Measurements from ENCODE around the gene DYRK4. TPM values are rescaled to one million over a fixed set of nuclear protein-coding genes. Genes with fewer than 3 reads are reported as not detected.

Gene DYRK4
- total RNA-seq, 2 experiments from 2014 or later = 33.9 to 45.0 TPM

GRCh38 chr12:4539167-4539870, 22.7 kb upstream of the DYRK4 start:
- Mint-ChIP-seq H3K27me3 (no peaks in the 10 kb centered on the region), H3K4me1 (peaks cover 26% of the 10 kb centered on the region), H3K4me3 (peak overlapping the region; percentile 91), H3K9me3 (ENCODE audit: low read depth) (no peaks in the 10 kb centered on the region), H3K36me3 (ENCODE audit: low read depth) (peaks cover 14% of the 10 kb centered on the region), H3K27ac (peak overlapping the region; percentile 96)
- ChIA-PET POLR2A (interaction anchor here (0.5 kb wide), 1 partner anchor 242 kb away, joined by 3 read pairs; no protein-coding TSS in a partner anchor), CTCF (no interaction called here)
- peak; percentile 32 for ATAC-seq
- intact Hi-C loops (cut with DNase I, micrococcal nuclease) = loop anchor here (2.0 to 5.0 kb wide), 3 partner anchors 42 to 667 kb away; partner anchors contain the start of gene PARP11 (in 1 of the 2)
- no peak for DNase-seq

GRCh38 chr12:4540170-4540569, 21.8 kb upstream of the DYRK4 start:
- peaks cover 26% of the 10 kb centered on the region for H3K4me1 Mint-ChIP-seq
- H3K27ac Mint-ChIP-seq = peak overlapping the region; percentile 96
- H3K36me3 Mint-ChIP-seq (ENCODE audit: low read depth) = peaks cover 22% of the 10 kb centered on the region
- ChIA-PET POLR2A (interaction anchor here (0.6 kb wide), 2 partner anchors 205 to 216 kb away, joined by 4 to 5 read pairs; no protein-coding TSS in a partner anchor), CTCF (interaction anchor here (1.3 kb wide), 2 partner anchors 9 to 16 kb away, joined by 3 to 6 read pairs; no protein-coding TSS in a partner anchor)
- peak overlapping the region; percentile 91 for H3K4me3 Mint-ChIP-seq
- H3K27me3 Mint-ChIP-seq = no peaks in the 10 kb centered on the region
- ATAC-seq (no peak), DNase-seq (no peak)
- no peaks in the 10 kb centered on the region for H3K9me3 Mint-ChIP-seq (ENCODE audit: low read depth)
- intact Hi-C loops (cut with DNase I, micrococcal nuclease) = no loop called here

DNA sequence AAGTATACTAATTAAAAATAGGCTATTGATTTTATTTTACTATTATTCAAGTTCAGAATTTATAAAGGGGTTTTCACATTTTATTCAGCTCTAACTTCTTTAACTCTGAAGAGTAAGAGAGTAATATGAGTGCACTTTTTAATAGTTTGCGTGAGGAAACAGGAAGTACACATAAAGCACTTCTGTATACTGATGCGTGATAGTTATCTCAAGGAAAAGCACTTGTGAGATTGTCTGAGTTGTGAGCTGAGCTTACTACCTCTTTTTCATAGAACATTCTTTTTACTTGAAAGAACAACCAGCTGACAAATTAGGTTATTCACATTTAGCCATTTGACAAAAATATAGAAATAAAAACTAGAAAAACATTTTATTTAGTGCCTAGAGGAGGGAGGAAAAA, 21.4 kb upstream of the DYRK4 start:
- CTCF ChIA-PET = interaction anchor here (1.3 to 1.6 kb wide), 3 partner anchors 10 to 16 kb away, joined by 3 to 6 read pairs (median 4); no protein-coding TSS in a partner anchor

DNA sequence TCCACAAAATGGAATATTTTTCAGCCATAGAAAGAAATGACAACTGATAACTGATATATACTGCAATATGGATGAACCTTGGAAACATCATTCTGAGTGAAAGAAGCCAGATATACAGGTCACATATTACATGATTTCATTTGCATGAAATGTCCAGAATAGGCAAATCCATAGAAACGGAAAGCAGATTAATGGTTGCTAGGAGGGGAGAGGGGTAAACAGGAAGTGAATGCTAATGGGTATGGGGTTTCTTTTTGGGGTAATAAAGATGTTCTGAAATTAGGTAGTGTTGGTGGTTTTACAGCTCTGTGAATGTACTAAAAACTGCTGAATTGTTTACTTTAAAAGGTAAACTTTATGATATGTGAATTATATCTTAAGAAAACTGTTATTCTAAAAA, 16.8 kb upstream of the DYRK4 start:
- POLR2A ChIA-PET = no interaction called here
- DNase-seq (no peak), ATAC-seq (no peak)
- intact Hi-C loops (cut with DNase I, micrococcal nuclease) = no loop called here
- Mint-ChIP-seq H3K27me3 (no peaks in the 10 kb centered on the region), H3K27ac (no peak overlapping the region), H3K4me3 (no peak overlapping the region), H3K9me3 (ENCODE audit: low read depth) (no peaks in the 10 kb centered on the region), H3K36me3 (ENCODE audit: low read depth) (peaks cover 38% of the 10 kb centered on the region), H3K4me1 (peaks cover 4% of the 10 kb centered on the region)
- CTCF ChIA-PET = interaction anchor here (0.6 to 1.5 kb wide), 4 partner anchors 18 to 213 kb away, joined by 3 to 4 read pairs (median 3); no protein-coding TSS in a partner anchor

More for the DNA sequence above, 21.4 kb upstream of the DYRK4 start:
- peaks cover 26% of the 10 kb centered on the region for H3K4me1 Mint-ChIP-seq
- peaks cover 23% of the 10 kb centered on the region for H3K36me3 Mint-ChIP-seq (ENCODE audit: low read depth)
- intact Hi-C loops (cut with DNase I, micrococcal nuclease) = no loop called here
- ATAC-seq (no peak), DNase-seq (no peak)
- no peaks in the 10 kb centered on the region for H3K27me3 Mint-ChIP-seq
- POLR2A ChIA-PET = interaction anchor here (0.6 kb wide), 2 partner anchors 206 to 216 kb away, joined by 4 to 5 read pairs; no protein-coding TSS in a partner anchor
- no peak overlapping the region for H3K4me3 Mint-ChIP-seq
- no peak overlapping the region for H3K27ac Mint-ChIP-seq
- H3K9me3 Mint-ChIP-seq (ENCODE audit: low read depth) = no peaks in the 10 kb centered on the region

- DNase-seq = no peak
- H3K36me3 Mint-ChIP-seq (ENCODE audit: low read depth) = peaks cover 37% of the 10 kb centered on the region
- no peaks in the 10 kb centered on the region for H3K4me1 Mint-ChIP-seq
- POLR2A ChIA-PET = no interaction called here
- no peaks in the 10 kb centered on the region for H3K27me3 Mint-ChIP-seq
- H3K27ac Mint-ChIP-seq = no peak overlapping the region
- intact Hi-C loops (cut with DNase I, micrococcal nuclease) = no loop called here
- H3K9me3 Mint-ChIP-seq (ENCODE audit: low read depth) = no peaks in the 10 kb centered on the region
- no peak for ATAC-seq
- H3K4me3 Mint-ChIP-seq = no peak overlapping the region
- CTCF ChIA-PET = no interaction called here
Measured at GRCh38 chr12:4552191-4552590, 9.8 kb upstream of the DYRK4 start.

DNA sequence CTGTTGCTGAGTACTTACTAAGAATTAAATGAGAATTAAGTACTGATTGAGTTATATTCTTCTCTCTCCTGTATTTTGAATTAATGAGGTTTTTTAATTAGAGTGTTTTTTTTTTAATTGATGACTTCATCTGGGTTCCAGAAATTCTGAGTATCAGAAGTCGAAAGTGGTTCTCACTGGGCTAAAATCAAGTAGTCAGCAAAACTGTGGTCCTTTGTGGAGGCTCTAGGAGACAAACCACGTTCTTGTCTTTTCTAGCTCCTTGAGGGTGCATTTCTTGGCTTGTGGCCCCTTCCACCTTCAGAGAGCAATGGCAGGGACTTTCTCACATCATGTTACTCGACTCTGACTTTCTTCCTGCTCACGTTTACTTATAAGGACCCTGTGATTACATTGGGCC, 8.1 kb upstream of the DYRK4 start:
- POLR2A ChIA-PET = no interaction called here
- H3K27me3 Mint-ChIP-seq = no peaks in the 10 kb centered on the region

GRCh38 chr12:4555804-4556203, 6.2 kb upstream of the DYRK4 start:
- intact Hi-C loops (cut with DNase I, micrococcal nuclease) = no loop called here
- Mint-ChIP-seq H3K4me3 (no peak overlapping the region), H3K4me1 (no peaks in the 10 kb centered on the region), H3K27ac (no peak overlapping the region), H3K27me3 (no peaks in the 10 kb centered on the region), H3K36me3 (ENCODE audit: low read depth) (peaks cover 21% of the 10 kb centered on the region), H3K9me3 (ENCODE audit: low read depth) (no peaks in the 10 kb centered on the region)
- ChIA-PET CTCF (no interaction called here), POLR2A (no interaction called here)
- no peak for ATAC-seq
- no peak for DNase-seq

More for the DNA sequence above, 8.1 kb upstream of the DYRK4 start:
- CTCF ChIA-PET = interaction anchor here (0.8 kb wide), 1 partner anchor 132 kb away, joined by 3 read pairs; no protein-coding TSS in a partner anchor
- H3K4me3 Mint-ChIP-seq = no peak overlapping the region
- DNase-seq = no peak
- intact Hi-C loops (cut with DNase I, micrococcal nuclease) = no loop called here
- H3K27ac Mint-ChIP-seq = no peak overlapping the region
- ATAC-seq = no peak
- H3K4me1 Mint-ChIP-seq = no peaks in the 10 kb centered on the region
- no peaks in the 10 kb centered on the region for H3K9me3 Mint-ChIP-seq (ENCODE audit: low read depth)
- peaks cover 31% of the 10 kb centered on the region for H3K36me3 Mint-ChIP-seq (ENCODE audit: low read depth)

DNA sequence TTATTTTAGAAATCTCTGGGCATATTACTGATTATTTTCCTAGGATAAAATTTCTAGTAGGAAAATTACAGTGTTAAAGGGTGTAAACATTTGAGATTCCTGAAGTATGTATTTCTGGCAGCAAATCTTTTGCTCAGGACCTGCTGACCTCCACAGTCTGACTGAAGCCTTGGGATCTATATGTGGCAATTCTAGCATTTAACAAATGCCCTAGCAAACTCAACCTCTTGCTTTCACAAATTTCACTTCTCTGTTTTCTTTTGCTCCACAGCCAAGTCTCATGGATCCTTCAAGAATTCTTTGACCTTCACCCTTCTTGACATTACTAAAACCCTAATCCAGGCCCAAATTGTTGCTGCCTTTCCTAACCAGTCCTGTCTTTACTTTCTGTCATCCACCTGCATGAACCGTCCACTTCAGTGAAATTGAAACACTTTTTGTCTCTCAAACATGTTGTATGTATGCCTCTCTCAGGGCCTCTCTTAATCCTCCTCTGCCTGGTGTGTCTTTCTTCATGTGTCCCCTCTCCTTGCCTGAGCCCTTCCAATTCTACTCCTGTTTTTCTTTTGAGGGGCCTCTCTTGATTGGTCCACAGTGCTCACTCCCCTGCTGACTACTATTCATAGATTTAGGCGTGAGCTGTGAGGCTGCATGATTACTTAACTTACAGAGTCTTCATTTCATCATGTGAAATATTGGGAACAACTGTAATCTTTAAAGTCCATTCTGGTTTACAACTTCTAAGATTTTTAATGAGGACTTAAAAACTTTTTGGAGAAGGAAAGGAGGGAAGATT, 5.1 kb upstream of the DYRK4 start:
- Mint-ChIP-seq H3K27me3 (no peaks in the 10 kb centered on the region), H3K4me1 (peaks cover 2% of the 10 kb centered on the region), H3K27ac (no peak overlapping the region), H3K36me3 (ENCODE audit: low read depth) (peaks cover 21% of the 10 kb centered on the region), H3K9me3 (ENCODE audit: low read depth) (no peaks in the 10 kb centered on the region), H3K4me3 (no peak overlapping the region)
- intact Hi-C loops (cut with DNase I, micrococcal nuclease) = no loop called here
- ChIA-PET POLR2A (no interaction called here), CTCF (interaction anchor here (0.7 kb wide), 1 partner anchor 29 kb away, joined by 4 read pairs; no protein-coding TSS in a partner anchor)
- no peak for ATAC-seq
- DNase-seq = no peak

DNA sequence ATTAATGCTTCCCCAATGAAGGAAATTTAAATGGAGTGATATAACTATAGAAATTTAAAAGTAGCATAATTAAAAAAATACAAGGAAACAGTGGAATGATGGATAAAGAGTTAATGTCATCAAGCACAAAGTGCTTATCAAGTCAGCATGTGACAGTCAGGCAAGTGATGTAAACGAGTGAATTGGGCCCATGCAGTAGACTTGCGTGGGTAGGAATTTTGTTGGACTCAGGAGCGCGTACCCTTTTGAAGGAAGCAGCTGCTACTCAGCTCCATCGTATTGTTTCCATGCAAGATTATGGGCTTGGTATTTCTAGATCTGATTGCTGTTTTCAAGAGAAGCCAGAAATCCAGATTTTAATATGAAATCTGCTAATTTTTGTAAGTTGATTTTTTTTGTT, 4.4 kb upstream of the DYRK4 start:
- Mint-ChIP-seq H3K4me1 (peaks cover 6% of the 10 kb centered on the region), H3K36me3 (ENCODE audit: low read depth) (peaks cover 21% of the 10 kb centered on the region), H3K9me3 (ENCODE audit: low read depth) (no peaks in the 10 kb centered on the region), H3K27me3 (peaks cover 5% of the 10 kb centered on the region), H3K4me3 (no peak overlapping the region), H3K27ac (no peak overlapping the region)
- no peak for DNase-seq
- intact Hi-C loops (cut with DNase I, micrococcal nuclease) = no loop called here
- ChIA-PET POLR2A (no interaction called here), CTCF (no interaction called here)
- ATAC-seq = no peak

DNA sequence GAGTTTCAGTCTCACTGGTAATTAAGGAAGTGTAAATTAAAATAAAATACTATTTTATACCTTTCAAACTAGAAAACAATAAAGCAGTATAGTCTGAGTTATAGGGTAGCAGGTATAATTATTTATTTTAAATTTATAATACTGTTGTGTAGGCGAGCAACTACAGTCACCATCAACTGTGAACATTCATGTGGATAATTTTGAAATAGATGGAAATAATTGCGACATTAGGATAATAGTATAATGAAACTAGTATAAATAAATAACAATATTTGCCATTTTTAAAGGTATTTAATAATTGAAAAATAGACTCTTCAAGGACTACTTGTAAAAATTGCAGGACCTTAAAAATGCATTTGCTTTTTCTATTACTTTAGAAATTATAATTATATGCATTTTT, 3.8 kb upstream of the DYRK4 start:
- POLR2A ChIA-PET = no interaction called here
- peaks cover 6% of the 10 kb centered on the region for H3K4me1 Mint-ChIP-seq
- CTCF ChIA-PET = no interaction called here
- no peak overlapping the region for H3K4me3 Mint-ChIP-seq
- ATAC-seq (no peak), DNase-seq (no peak)
- H3K36me3 Mint-ChIP-seq (ENCODE audit: low read depth) = peaks cover 21% of the 10 kb centered on the region
- intact Hi-C loops (cut with DNase I, micrococcal nuclease) = no loop called here
- no peaks in the 10 kb centered on the region for H3K9me3 Mint-ChIP-seq (ENCODE audit: low read depth)
- H3K27me3 Mint-ChIP-seq = peaks cover 8% of the 10 kb centered on the region
- H3K27ac Mint-ChIP-seq = no peak overlapping the region

DNA sequence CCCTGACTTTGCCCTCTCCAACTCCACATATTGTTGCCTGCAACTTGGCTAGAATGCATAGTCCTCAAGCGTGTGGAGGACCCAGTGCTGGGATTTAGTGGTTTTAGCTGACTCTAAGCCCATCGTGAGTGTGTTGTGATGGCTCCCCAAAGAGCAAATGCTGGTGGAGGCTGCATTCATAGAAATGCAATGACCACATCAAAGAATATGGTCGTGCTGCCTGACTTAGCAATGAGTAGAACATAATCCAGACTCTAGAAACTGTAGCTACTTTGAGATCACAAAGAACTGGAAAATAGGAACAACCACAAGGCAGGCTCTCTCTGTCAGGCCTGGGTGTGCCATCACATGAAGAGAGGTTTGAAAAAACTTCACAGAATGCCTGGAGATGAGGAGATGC, 1.3 kb downstream of the DYRK4 start:
- CTCF ChIA-PET = interaction anchor here (0.7 to 1.1 kb wide), 2 partner anchors 18 to 41 kb away, joined by 3 to 4 read pairs; no protein-coding TSS in a partner anchor
- Mint-ChIP-seq H3K4me1 (peaks cover 6% of the 10 kb centered on the region), H3K27ac (no peak overlapping the region), H3K27me3 (peaks cover 21% of the 10 kb centered on the region), H3K9me3 (ENCODE audit: low read depth) (no peaks in the 10 kb centered on the region), H3K4me3 (no peak overlapping the region), H3K36me3 (ENCODE audit: low read depth) (peaks cover 8% of the 10 kb centered on the region)
- intact Hi-C loops (cut with DNase I, micrococcal nuclease) = no loop called here
- POLR2A ChIA-PET = no interaction called here
- ATAC-seq (no peak), DNase-seq (no peak)
